Keratinocyte (primary cell): ENCODE data around the gene MAGI3. TPM values are rescaled to one million over a fixed set of nuclear protein-coding genes. Genes with fewer than 3 reads are reported as not detected.

Source experiments
- DNase-seq: peaks from one replicate; pipeline ENCODE4 v3.0.0-alpha.2; 2011; ENCODE audit warnings: low read depth, missing footprints, low spot score
- FAIRE-seq: peaks from 2 replicates; lab custom pipeline; 2011; peaks lifted over from hg19 to GRCh38; lab: Jason Lieb, UNC
- H2AFZ ChIP-seq: 2 replicates; pipeline ENCODE4 v1.6.0; 2012; ENCODE audit warnings: low read length, control low read depth, inconsistent platforms; ENCODE audit not compliant: control insufficient read depth
- H3K27ac ChIP-seq: 2 replicates; pipeline ENCODE4 v1.5.1; 2011; ENCODE audit warnings: low read length; ENCODE audit not compliant: control insufficient read depth, insufficient read depth
- H3K27me3 ChIP-seq: 3 replicates; pipeline ENCODE4 v1.6.0; 2011; ENCODE audit warnings: low read length; ENCODE audit not compliant: control insufficient read depth, insufficient read depth; ENCODE audit errors: extremely low read depth
- H3K36me3 ChIP-seq, 2 experiments: 2 replicates in 1 of 2; 3 replicates in 1 of 2; pipeline ENCODE4 v1.5.1; 2011; ENCODE audit warnings: low read length in 2 of 2, mild to moderate bottlenecking in 1 of 2; ENCODE audit not compliant: control insufficient read depth in 2 of 2, insufficient read depth in 2 of 2; ENCODE audit errors: extremely low read depth in 1 of 2
- H3K4me1 ChIP-seq: 3 replicates; pipeline ENCODE4 v1.5.1; 2011; ENCODE audit warnings: low read length; ENCODE audit not compliant: control insufficient read depth, insufficient read depth; ENCODE audit errors: extremely low read depth
- H3K4me2 ChIP-seq: 3 replicates; pipeline ENCODE4 v1.6.0; 2011; ENCODE audit warnings: low read depth, low read length; ENCODE audit not compliant: control insufficient read depth, insufficient read depth; ENCODE audit errors: extremely low read depth
- H3K4me3 ChIP-seq, 3 experiments: fragments of 200-600 bp in 1 of 3; sonication (generic) in 1 of 3; 2 replicates in 2 of 3; 3 replicates in 1 of 3; pipeline ENCODE4 v1.5.1; 2011 to 2016; ENCODE audit warnings: low read length in 3 of 3, mild to moderate bottlenecking in 3 of 3, control low read depth in 2 of 3, inconsistent platforms in 1 of 3, low read depth in 1 of 3, mixed read lengths in 1 of 3, mixed run types in 1 of 3, moderate library complexity in 1 of 3; ENCODE audit not compliant: control insufficient read depth in 2 of 3, insufficient read depth in 2 of 3; ENCODE audit errors: extremely low read depth in 1 of 3
- H3K79me2 ChIP-seq: 2 replicates; pipeline ENCODE4 v1.6.0; 2012; ENCODE audit warnings: low read length; ENCODE audit not compliant: control insufficient read depth, insufficient read depth
- H3K9ac ChIP-seq: 3 replicates; pipeline ENCODE4 v1.6.0; 2011; ENCODE audit warnings: low read length; ENCODE audit not compliant: control insufficient read depth, insufficient read depth; ENCODE audit errors: extremely low read depth
- H3K9me1 ChIP-seq: 3 replicates; pipeline ENCODE4 v1.6.0; 2011; ENCODE audit warnings: low read length; ENCODE audit not compliant: control insufficient read depth, insufficient read depth; ENCODE audit errors: extremely low read depth
- H3K9me3 ChIP-seq: 2 replicates; pipeline ENCODE4 v1.5.1; 2012; ENCODE audit warnings: low read depth, low read length; ENCODE audit not compliant: control insufficient read depth
- H4K20me1 ChIP-seq: 3 replicates; pipeline ENCODE4 v1.6.0; 2011; ENCODE audit warnings: low read length; ENCODE audit not compliant: control insufficient read depth, insufficient read depth; ENCODE audit errors: extremely low read depth
- EZH2 ChIP-seq: IDR thresholded peaks from one replicate; pipeline ENCODE4 v1.6.1; 2012; ENCODE audit warnings: inconsistent platforms, mild to moderate bottlenecking, low read length, moderate library complexity
- dilution Hi-C: fragments of 300-500 bp; cut with MboI; formaldehyde crosslinking; loops from one replicate; pipeline ENCODE4 v1.7.0; 2020; ENCODE audit warnings: low sequenced_read_pairs; ENCODE audit not compliant: extremely low pct_ligation_motif_present
- polyA plus RNA-seq, 5 experiments: library from polyadenylated mRNA; depleted of rRNA in 3 of 5; stranded (reverse) in 3 of 5; stranded (forward) in 1 of 5; unstranded in 1 of 5; fragments of >200 nt; gene quantifications; 1 replicate in 1 of 5; 2 replicates in 3 of 5; 3 replicates in 1 of 5; pipeline versions ENCODE4 v1.2.1 to v1.2.3, GENCODE V29; 2011 to 2012; ENCODE audit warnings: missing spikeins in 2 of 5, low read depth in 1 of 5, low replicate concordance in 1 of 5
- TF ChIP-seq, protein P1 (sequence below), 3 experiments: IDR thresholded peaks in 1 of 3; conservative IDR thresholded peaks in 1 of 3; optimal IDR thresholded peaks in 1 of 3; 2 replicates in 2 of 3; 3 replicates in 1 of 3; pipeline versions ENCODE3 to v1.5.1; 2011; ENCODE audit warnings: low read length in 3 of 3, mild to moderate bottlenecking in 3 of 3, moderate library complexity in 2 of 3, control low read depth in 1 of 3, inconsistent platforms in 1 of 3; ENCODE audit not compliant: insufficient read depth in 2 of 3; ENCODE audit errors: extremely low read depth in 1 of 3

MAGI3 gene
- polyA plus RNA-seq, 1 donor (not counting 4 experiments of a cell fraction or from before 2014, with no cell fraction given) = 3.2 TPM

- FAIRE-seq (no peak), DNase-seq (no peak)
- no peaks in the 10 kb centered on the region for H3K79me2 ChIP-seq
- no peak overlapping the region for H2AFZ ChIP-seq
- H3K9ac ChIP-seq = no peak overlapping the region
- TF ChIP-seq, protein P1, sequence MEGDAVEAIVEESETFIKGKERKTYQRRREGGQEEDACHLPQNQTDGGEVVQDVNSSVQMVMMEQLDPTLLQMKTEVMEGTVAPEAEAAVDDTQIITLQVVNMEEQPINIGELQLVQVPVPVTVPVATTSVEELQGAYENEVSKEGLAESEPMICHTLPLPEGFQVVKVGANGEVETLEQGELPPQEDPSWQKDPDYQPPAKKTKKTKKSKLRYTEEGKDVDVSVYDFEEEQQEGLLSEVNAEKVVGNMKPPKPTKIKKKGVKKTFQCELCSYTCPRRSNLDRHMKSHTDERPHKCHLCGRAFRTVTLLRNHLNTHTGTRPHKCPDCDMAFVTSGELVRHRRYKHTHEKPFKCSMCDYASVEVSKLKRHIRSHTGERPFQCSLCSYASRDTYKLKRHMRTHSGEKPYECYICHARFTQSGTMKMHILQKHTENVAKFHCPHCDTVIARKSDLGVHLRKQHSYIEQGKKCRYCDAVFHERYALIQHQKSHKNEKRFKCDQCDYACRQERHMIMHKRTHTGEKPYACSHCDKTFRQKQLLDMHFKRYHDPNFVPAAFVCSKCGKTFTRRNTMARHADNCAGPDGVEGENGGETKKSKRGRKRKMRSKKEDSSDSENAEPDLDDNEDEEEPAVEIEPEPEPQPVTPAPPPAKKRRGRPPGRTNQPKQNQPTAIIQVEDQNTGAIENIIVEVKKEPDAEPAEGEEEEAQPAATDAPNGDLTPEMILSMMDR (optimal IDR thresholded peaks at IDR 0.05 in 1 of 3, IDR thresholded peaks at IDR 0.05 in 1 of 3, conservative IDR thresholded peaks at IDR 0.05 in 1 of 3; ENCODE audit: extremely low read depth in 1 of 3, insufficient read depth in 2 of 3, low read length in 3 of 3) = no peak
- TF ChIP-seq EZH2 = no peak
- no peak overlapping the region for H3K27ac ChIP-seq
- no peaks in the 10 kb centered on the region for H3K4me1 ChIP-seq
- H4K20me1 ChIP-seq = no peaks in the 10 kb centered on the region
- H3K9me3 ChIP-seq = no peaks in the 10 kb centered on the region
- no peak overlapping the region for H3K4me3 ChIP-seq
- no peaks in the 10 kb centered on the region for H3K9me1 ChIP-seq
- dilution Hi-C loops = no loop called here
- no peak overlapping the region for H3K4me2 ChIP-seq
- H3K36me3 ChIP-seq = no peaks in the 10 kb centered on the region
- no peaks in the 10 kb centered on the region for H3K27me3 ChIP-seq
Observed at GRCh38 chr1:113439277-113439670, 49.0 kb downstream of the MAGI3 start.

DNA sequence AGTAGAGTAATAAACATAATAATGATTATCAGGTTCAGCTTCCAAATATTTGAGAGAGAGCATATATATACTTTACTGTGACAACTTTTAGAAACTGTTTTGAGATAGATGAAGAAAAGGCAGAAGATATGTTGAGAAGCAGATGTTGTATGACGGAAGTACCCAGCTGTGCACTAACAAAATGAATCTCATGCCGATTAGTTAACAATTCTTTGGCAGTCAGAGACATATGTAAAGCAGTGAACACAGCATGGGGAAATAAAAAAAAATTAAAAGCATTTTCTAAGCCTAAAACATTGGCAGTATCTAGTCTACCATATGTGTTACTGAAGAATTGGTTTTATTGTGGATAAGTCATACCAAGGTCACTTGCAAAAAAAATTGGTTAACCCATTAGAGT, 51.8 kb downstream of the MAGI3 start:
- DNase-seq (no peak), FAIRE-seq (no peak)
- Histone ChIP-seq H3K4me2 (no peak overlapping the region), H3K79me2 (no peaks in the 10 kb centered on the region), H3K9me1 (no peaks in the 10 kb centered on the region), H3K9ac (no peak overlapping the region), H3K27me3 (no peaks in the 10 kb centered on the region), H3K4me3 (no peak overlapping the region), H3K27ac (no peak overlapping the region), H3K36me3 (no peaks in the 10 kb centered on the region), H3K9me3 (no peaks in the 10 kb centered on the region), H4K20me1 (no peaks in the 10 kb centered on the region), H2AFZ (no peak overlapping the region), H3K4me1 (no peaks in the 10 kb centered on the region)
- dilution Hi-C loops = no loop called here
- TF ChIP-seq EZH2 = no peak
- TF ChIP-seq, protein P1 (optimal IDR thresholded peaks at IDR 0.05 in 1 of 3, IDR thresholded peaks at IDR 0.05 in 1 of 3, conservative IDR thresholded peaks at IDR 0.05 in 1 of 3; ENCODE audit: extremely low read depth in 1 of 3, insufficient read depth in 2 of 3, low read length in 3 of 3) = no peak
